Measurements from ENCODE around the gene MPEG1.

DNA sequence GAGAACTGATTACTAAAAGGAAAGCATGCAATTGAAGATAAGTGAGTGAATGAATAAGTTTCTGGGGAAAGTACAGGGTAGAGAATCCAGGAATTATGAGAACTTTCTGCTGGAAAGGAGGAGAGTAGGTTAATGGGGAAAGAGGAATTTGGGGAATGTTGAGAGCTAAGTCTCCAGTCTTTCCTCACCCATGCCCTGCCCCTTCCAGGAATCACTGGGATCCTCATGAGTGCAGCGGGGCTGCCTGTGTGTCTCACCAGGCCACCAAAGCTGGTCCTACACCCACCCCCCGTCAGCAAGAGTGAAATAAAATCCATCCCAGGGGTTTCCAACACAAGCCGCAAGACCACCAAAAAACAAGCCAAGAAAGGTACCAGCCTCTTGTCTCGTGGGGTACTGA is 23.8 kb downstream of the MPEG1 start:
- TF ChIP-seq, protein P1, sequence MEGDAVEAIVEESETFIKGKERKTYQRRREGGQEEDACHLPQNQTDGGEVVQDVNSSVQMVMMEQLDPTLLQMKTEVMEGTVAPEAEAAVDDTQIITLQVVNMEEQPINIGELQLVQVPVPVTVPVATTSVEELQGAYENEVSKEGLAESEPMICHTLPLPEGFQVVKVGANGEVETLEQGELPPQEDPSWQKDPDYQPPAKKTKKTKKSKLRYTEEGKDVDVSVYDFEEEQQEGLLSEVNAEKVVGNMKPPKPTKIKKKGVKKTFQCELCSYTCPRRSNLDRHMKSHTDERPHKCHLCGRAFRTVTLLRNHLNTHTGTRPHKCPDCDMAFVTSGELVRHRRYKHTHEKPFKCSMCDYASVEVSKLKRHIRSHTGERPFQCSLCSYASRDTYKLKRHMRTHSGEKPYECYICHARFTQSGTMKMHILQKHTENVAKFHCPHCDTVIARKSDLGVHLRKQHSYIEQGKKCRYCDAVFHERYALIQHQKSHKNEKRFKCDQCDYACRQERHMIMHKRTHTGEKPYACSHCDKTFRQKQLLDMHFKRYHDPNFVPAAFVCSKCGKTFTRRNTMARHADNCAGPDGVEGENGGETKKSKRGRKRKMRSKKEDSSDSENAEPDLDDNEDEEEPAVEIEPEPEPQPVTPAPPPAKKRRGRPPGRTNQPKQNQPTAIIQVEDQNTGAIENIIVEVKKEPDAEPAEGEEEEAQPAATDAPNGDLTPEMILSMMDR (IDR thresholded peaks at IDR 0.05; ENCODE audit: low read depth, low read length, missing input control): no peak
- TF ChIP-seq GABPA (IDR thresholded peaks at IDR 0.05 in 1 of 2, conservative IDR thresholded peaks at IDR 0.05 in 1 of 2): no peak

Measured in liver (tissue), 3 donors.